OCI-LY3 (cell line): ENCODE data around the gene OSMR.
"Not testable (repeated sequence)": the region's sequence is repeated elsewhere in the genome, so short reads cannot be mapped to it uniquely, and the experiment has no call there.

Source experiments
- H2AFZ ChIP-seq: fragments of 200-600, 300-600 bp; shearing (Covaris generic); 2 replicates; pipeline ENCODE4 v1.6.0; 2014; ENCODE audit warnings: antibody characterized with exemption, low read depth, low read length
- H3K27ac ChIP-seq: fragments of 200-600, 300-600 bp; sonication (generic); 2 replicates; pipeline ENCODE4 v1.5.1; 2014; ENCODE audit warnings: mild to moderate bottlenecking, low read length, moderate library complexity, mixed read lengths
- H3K27me3 ChIP-seq: fragments of 200-600, 300-600 bp; sonication (generic); 2 replicates; pipeline ENCODE4 v1.6.1; 2014; ENCODE audit warnings: low read depth, low read length, mixed read lengths
- H3K36me3 ChIP-seq: fragments of 200-600, 300-600 bp; sonication (generic); replicated peaks from 2 replicates; pipeline ENCODE3; 2014; ENCODE audit warnings: low read depth, low read length, mixed read lengths
- H3K4me1 ChIP-seq: fragments of 300-600, 200-600 bp; sonication (generic); 2 replicates; pipeline ENCODE4 v1.6.1; 2014; ENCODE audit warnings: low read length, mixed read lengths
- H3K4me2 ChIP-seq: fragments of 200-600, 300-600 bp; sonication (generic); 2 replicates; pipeline ENCODE4 v1.6.1; 2014; ENCODE audit warnings: low read length, mixed read lengths
- H3K4me3 ChIP-seq: fragments of 300-600, 200-600 bp; sonication (generic); 2 replicates; pipeline ENCODE4 v1.5.1; 2014; ENCODE audit warnings: antibody characterized with exemption, mild to moderate bottlenecking, low read length, moderate library complexity
- H3K79me2 ChIP-seq: fragments of 300-600, 200-600 bp; shearing (Covaris generic); 2 replicates; pipeline ENCODE4 v1.6.1; 2014; ENCODE audit warnings: mild to moderate bottlenecking, low read length, mixed read lengths
- H3K9ac ChIP-seq: fragments of 300-600, 200-600 bp; shearing (Covaris generic); 2 replicates; pipeline ENCODE4 v1.6.0; 2014; ENCODE audit warnings: mild to moderate bottlenecking, low read length, moderate library complexity
- H3K9me3 ChIP-seq: fragments of 200-600, 300-600 bp; shearing (Covaris generic); 2 replicates; pipeline ENCODE4 v1.6.1; 2014; ENCODE audit warnings: low read length, mixed read lengths; ENCODE audit not compliant: insufficient read depth
- H4K20me1 ChIP-seq: fragments of 200-600, 300-600 bp; sonication (generic); 2 replicates; pipeline ENCODE4 v1.6.1; 2016; ENCODE audit warnings: low read length, mixed read lengths; ENCODE audit not compliant: insufficient read depth
- EZH2phosphoT487 ChIP-seq: fragments of 200-600 bp; shearing (Covaris generic); IDR thresholded peaks from 2 replicates; pipeline ENCODE4 v1.6.1; 2018; ENCODE audit warnings: antibody characterized with exemption, mixed run types, low read depth
- TF ChIP-seq, protein P1 (sequence below): fragments of 200-600, 300-600 bp; sonication (generic); IDR thresholded peaks from 2 replicates; pipeline ENCODE4 v1.5.1; 2014; ENCODE audit warnings: antibody characterized with exemption, low read length, low read depth

Gene OSMR

DNA sequence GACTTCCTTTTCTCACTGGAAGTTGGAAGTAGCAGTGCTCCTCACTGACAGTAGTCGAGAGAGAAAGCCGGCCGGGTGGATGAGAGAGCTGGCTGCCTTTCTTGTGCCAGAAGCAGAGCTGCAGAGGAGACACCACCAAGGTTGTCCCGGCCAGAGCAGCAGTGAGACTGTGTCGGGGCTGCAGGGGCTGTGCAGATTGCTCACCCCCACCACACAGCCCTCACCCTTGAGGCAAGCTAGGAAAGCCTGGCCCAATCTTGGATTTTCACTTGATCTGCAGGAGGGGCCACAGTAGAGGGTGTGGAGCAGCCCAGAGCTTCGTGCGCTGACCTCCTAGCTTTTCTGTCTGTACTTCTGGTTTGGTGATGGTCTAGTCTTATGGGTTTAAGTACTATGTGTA, 9.1 kb downstream of the OSMR start:
- Histone ChIP-seq H3K4me3 (no peak overlapping the region), H3K4me1 (no peaks in the 10 kb centered on the region), H2AFZ (no peak overlapping the region), H3K4me2 (no peak overlapping the region), H3K36me3 (no peaks in the 10 kb centered on the region), H3K79me2 (no peaks in the 10 kb centered on the region), H3K9ac (no peak overlapping the region), H3K27ac (no peak overlapping the region), H3K9me3 (no peaks in the 10 kb centered on the region), H3K27me3 (no peaks in the 10 kb centered on the region), H4K20me1 (no peaks in the 10 kb centered on the region)
- TF ChIP-seq, protein P1, sequence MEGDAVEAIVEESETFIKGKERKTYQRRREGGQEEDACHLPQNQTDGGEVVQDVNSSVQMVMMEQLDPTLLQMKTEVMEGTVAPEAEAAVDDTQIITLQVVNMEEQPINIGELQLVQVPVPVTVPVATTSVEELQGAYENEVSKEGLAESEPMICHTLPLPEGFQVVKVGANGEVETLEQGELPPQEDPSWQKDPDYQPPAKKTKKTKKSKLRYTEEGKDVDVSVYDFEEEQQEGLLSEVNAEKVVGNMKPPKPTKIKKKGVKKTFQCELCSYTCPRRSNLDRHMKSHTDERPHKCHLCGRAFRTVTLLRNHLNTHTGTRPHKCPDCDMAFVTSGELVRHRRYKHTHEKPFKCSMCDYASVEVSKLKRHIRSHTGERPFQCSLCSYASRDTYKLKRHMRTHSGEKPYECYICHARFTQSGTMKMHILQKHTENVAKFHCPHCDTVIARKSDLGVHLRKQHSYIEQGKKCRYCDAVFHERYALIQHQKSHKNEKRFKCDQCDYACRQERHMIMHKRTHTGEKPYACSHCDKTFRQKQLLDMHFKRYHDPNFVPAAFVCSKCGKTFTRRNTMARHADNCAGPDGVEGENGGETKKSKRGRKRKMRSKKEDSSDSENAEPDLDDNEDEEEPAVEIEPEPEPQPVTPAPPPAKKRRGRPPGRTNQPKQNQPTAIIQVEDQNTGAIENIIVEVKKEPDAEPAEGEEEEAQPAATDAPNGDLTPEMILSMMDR: no peak
- no peak for TF ChIP-seq EZH2phosphoT487

DNA sequence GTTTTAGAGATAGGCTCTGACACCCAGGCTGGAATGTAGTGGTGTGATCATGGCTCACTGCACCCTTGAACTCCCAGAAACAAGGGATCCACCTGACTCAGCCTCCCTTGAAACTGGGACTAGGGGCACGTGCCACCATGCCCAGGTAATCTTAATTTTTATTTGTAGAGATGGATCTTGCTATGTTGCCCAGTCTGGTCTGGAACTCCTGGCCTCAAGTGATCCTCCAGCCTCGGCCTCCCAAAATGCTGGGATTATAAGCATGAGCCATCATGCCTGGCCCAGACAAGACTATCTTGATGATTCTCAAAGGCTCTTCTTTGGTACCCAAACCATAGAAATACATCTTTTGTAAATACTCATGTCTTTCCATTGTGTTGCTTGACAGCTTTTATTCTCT, 10.8 kb downstream of the OSMR start:
- Histone ChIP-seq H3K79me2 (no peaks in the 10 kb centered on the region), H3K36me3 (no peaks in the 10 kb centered on the region), H4K20me1 (no peaks in the 10 kb centered on the region), H3K27ac (no peak overlapping the region), H3K4me3 (no peak overlapping the region), H3K27me3 (no peaks in the 10 kb centered on the region), H3K9me3 (no peaks in the 10 kb centered on the region), H3K4me1 (no peaks in the 10 kb centered on the region), H3K4me2 (no peak overlapping the region), H3K9ac (no peak overlapping the region), H2AFZ (no peak overlapping the region)
- TF ChIP-seq, protein P1: no peak
- no peak for TF ChIP-seq EZH2phosphoT487

- TF ChIP-seq, protein P1: no peak
- TF ChIP-seq EZH2phosphoT487: no peak
- Histone ChIP-seq H3K9ac (no peak overlapping the region), H3K9me3 (no peaks in the 10 kb centered on the region), H3K36me3 (no peaks in the 10 kb centered on the region), H2AFZ (no peak overlapping the region), H3K27ac (no peak overlapping the region), H3K79me2 (no peaks in the 10 kb centered on the region), H3K27me3 (no peaks in the 10 kb centered on the region), H3K4me1 (no peaks in the 10 kb centered on the region), H4K20me1 (no peaks in the 10 kb centered on the region), H3K4me3 (no peak overlapping the region), H3K4me2 (no peak overlapping the region)
These were observed 13.0 kb downstream of the OSMR start for GRCh38 chr5:38858839-38859238.

GRCh38 chr5:38861986-38862770, 16.4 kb downstream of the OSMR start:
- not testable (repeated sequence) for H3K27me3 ChIP-seq, H3K4me1 ChIP-seq, H3K36me3 ChIP-seq, H2AFZ ChIP-seq, H3K4me3 ChIP-seq, H4K20me1 ChIP-seq, H3K9ac ChIP-seq, H3K79me2 ChIP-seq, H3K4me2 ChIP-seq, H3K27ac ChIP-seq, H3K9me3 ChIP-seq
